ENCODE measurements around the gene FAM180A.

DNA sequence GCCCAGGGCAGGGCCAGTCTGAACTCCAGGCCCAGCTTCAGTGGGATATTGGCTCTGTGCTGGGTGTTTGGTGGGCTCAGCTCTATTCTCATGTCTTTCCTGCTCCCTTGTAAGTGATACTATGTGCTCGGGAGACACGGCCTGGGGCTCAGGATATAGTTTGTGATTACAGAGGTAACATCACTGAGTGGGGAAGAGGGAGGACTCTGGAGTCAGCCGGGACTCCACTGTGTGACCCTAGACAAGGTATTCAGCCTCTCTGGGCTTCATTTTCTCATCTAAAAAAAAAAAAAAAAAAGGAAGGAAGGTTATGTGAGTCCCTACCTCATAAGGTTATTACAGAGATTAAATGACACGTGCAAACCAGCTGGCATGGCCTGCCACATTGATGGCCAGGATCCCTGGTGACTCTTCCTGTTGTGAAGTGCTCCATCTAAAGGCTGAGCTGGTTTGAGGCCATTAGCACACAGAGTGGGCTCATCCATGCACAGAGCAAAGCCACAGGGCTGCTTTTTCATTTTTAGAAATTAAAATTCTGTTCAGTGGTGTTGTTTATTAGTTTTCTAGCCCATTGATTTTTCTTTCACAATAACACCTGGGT, 36.3 kb downstream of the FAM180A start:
- TF ChIP-seq, protein P1, sequence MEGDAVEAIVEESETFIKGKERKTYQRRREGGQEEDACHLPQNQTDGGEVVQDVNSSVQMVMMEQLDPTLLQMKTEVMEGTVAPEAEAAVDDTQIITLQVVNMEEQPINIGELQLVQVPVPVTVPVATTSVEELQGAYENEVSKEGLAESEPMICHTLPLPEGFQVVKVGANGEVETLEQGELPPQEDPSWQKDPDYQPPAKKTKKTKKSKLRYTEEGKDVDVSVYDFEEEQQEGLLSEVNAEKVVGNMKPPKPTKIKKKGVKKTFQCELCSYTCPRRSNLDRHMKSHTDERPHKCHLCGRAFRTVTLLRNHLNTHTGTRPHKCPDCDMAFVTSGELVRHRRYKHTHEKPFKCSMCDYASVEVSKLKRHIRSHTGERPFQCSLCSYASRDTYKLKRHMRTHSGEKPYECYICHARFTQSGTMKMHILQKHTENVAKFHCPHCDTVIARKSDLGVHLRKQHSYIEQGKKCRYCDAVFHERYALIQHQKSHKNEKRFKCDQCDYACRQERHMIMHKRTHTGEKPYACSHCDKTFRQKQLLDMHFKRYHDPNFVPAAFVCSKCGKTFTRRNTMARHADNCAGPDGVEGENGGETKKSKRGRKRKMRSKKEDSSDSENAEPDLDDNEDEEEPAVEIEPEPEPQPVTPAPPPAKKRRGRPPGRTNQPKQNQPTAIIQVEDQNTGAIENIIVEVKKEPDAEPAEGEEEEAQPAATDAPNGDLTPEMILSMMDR (IDR thresholded peaks at IDR 0.05): no peak
- no peak for TF ChIP-seq POLR2AphosphoS5 (IDR thresholded peaks at IDR 0.05)
